GM18870 (cell line): ENCODE results near the gene ASF1B.
"Not testable (repeated sequence)": the region's sequence is repeated elsewhere in the genome, so short reads cannot be mapped to it uniquely, and the experiment has no call there.

Source experiments
- ATAC-seq: cut with Tn5 transposase; IDR thresholded peaks from one replicate; pipeline ENCODE4 v1.9.1; 2021; ENCODE audit warnings: moderate library complexity; ENCODE audit not compliant: unreplicated experiment

ASF1B gene

DNA sequence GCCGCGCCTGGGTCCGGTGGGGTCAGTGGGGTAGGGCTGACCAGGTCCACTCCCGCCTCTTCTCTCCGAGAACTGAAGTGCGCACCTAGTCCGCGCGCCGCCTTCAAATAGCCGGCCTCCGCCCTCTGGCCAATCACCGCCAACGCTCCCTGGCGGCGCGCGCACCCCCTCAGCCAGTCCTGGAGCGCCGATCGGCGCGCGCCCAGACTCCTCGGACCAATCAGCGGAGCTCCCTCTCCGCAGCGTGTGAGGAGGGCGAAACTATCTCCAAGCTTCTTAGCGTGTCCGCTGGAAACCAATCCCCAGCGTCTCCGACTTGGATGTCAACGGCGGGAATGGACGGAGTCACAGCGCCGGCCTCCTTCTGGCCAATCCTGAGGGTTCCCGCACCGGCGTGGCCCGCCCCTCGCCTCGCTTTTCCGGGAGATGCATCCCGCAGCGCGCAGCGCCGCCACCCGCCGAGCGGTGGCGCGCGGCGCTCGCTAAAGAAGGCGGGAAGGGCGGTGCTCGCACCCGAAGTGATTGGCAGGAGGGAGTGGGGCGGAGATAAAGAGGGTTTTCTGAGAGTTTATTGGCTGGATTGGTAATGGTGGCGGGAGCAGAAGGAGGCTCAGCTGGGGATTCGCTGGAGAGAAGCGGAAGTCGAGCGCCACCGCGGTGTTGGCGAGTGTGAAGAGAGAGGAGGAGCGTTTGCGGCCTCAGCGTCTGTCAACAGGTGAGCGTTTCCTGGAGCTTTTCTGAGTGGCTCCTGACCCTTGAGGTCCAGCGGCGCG lies at the start of gene ASF1B:
ASF1B (minus strand) TSS at position 81 of the 773 bp plus-strand sequence. CDS start 133 bp downstream, outside the sequence.
- ATAC-seq: peak; percentile 86

- not testable (repeated sequence) for ATAC-seq
Observed at GRCh38 chr19:14185691-14186090, 49.3 kb upstream of the ASF1B start.

GRCh38 chr19:14185158-14185557 lies 48.8 kb upstream of the ASF1B start:
- no peak for ATAC-seq

- no peak for ATAC-seq
Observed at GRCh38 chr19:14183741-14184350, 47.5 kb upstream of the ASF1B start.

DNA sequence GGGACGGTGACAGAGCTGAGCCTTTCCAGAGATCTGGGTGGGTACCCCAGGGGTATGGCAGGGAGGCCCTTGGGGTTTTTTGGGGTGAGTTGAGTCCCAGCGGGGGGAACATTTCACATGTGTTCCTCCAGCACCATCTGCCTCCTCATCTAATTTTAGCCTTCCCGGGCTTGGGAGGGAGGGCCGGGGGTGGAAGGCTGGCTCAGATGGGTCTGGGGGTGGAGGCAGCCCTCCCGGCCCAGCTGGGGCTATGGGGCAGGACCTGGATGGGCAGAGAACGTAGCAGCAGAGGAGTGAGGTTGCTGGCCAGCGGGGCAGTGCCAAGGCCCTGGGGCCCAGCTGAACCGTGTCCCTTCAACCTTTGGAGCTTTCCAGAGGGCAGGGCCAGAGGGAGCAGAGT lies 46.1 kb upstream of the ASF1B start:
- ATAC-seq: no peak

DNA sequence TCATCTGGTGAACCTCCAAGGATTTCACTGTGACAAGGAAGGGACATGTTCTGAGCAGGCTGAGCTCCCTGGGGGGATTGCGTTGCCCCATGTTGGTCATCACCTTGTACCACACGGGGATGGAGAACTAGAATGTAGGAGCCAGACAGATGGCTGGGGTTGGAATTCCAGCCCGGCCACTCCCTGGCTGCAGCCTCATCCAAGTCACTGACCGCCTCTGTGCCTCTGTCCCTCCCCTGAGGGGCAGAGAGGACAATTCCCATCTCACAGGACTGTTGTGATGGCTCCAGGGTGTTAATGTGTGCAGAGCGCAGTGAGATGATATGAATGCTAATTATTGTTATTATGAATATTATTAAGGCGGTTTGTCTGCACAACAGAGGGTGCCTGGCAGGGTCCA lies 45.5 kb upstream of the ASF1B start:
- no peak for ATAC-seq

DNA sequence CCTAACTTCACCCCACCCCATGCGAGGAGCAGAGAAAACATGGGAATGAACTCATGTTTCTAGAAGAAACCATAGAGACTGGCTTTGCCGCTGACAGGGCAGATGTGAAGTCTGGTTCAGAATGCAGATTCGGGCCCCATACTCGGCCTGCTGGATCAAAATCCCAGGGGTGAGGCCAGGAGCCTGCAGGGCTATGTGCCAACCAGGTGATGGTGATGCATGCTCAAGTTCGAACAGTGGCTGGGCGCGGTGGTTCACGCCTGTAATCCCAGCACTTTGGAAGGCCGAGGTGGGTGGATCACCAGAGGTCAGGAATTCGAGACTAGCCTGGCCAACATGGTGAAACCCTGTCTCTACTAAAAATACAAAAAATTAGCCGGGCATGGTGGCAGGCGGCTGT lies 44.8 kb upstream of the ASF1B start:
- ATAC-seq: not testable (repeated sequence)

DNA sequence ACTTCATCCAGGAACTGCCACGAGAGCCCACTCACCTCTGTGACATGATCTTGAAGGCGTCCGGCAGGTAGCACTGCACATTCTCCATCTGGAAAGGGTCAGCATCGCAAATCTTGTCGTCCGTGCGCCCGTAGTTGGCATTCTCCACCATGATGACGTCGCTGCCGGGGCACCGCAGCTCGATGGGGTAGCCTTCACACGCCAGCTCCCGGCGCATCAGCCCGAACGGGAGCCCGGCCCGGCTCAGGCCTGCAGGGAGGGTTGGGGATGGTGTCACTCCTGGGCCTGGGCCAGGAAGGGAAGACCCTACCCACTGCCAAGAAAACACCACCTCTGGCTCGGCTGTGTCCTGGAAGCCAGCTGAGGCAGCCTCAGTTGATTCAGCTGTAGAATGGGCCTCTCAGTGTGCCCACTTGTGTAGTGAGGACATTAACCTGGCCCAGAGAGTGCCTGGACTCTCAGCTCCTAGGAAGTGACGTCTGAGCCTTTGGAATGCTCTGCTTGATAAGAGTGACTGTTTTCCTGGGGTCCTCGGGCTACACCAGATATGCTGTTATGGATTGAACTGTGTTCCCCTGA lies 41.2 kb upstream of the ASF1B start:
- no peak for ATAC-seq

DNA sequence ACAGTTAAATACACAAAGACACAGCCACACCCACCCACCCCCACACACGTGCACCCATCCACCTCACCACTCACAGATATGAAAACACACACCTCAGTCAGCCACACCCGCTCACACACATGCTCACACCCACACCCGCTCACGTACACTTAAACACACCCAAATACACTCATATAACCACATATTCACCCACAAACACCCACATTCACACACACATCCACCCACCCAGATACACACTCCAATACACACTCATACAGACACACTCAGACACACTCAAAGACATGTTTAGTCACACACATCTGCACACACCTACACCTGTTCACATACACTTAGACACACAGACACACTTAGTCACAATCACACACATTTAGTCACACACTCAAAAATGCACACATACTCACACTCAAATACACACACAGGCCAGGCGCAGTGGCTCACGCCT lies 39.0 kb upstream of the ASF1B start:
- ATAC-seq: no peak

DNA sequence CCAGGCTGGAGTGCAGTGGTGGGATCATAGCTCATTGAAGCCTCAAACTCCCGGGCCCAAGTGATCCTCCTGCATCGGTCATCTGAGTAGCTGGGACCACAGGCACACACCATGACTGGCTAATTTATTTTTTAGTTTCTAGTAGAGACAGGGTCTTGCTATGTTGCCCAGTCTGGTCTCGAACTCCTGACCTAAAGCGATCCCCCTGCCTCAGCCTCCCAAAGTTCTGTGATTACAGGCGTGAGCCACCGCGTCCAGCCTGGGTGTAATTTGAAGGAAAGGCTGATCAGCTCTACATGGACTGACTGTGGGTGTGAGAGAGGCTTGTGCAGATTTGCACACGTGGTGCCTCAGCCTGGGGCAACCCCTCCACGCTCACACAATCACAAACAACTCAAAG lies 38.5 kb upstream of the ASF1B start:
- no peak for ATAC-seq

DNA sequence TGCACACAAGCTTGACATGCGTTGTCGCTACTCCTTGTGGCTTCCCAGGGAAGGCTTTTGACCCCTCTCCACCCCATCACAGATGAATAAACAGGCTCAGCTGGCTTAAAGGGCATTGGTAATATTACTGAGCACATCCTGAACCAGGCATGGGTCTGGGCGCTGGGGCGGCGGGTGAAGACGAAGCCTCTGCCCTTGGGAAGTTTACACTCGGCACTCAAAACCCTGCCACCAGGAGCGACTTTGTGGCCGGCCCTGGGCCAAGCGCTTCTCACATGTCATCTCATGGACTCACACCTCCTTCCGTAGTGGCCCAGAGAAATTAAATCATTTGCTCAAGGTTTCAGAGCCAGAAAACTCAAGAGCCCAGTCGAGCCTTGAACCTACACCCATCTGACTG lies 32.6 kb upstream of the ASF1B start:
- no peak for ATAC-seq

GRCh38 chr19:14168259-14168972 lies 32.0 kb upstream of the ASF1B start:
- no peak for ATAC-seq

DNA sequence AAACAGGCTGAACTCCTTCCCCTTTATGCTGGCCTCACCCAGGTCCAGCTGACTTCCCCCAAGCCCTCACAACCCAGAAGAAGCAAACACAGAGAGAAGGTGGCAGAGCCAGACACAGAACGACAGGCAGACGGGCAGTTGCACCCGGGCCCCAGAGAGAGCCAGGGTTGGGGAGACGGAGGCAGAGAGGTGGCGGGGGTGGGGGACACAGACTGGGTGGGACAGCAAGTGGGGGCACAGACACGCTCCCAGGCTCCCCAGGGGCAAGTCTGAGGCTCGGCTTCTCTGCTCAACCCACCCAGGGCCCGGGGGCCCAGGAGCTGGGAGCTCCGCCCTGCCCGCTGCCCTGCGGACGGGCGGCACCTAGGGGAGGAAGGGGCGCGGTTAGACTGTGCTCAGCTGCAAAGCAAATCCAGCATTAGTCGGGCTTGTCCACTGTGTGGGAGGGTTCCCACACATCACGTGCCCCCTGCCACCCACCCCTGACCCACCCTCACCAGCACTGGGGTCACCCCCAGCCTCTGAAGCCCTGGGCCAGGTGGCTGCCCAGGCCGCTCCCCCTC lies 31.3 kb upstream of the ASF1B start:
- ATAC-seq: no peak

DNA sequence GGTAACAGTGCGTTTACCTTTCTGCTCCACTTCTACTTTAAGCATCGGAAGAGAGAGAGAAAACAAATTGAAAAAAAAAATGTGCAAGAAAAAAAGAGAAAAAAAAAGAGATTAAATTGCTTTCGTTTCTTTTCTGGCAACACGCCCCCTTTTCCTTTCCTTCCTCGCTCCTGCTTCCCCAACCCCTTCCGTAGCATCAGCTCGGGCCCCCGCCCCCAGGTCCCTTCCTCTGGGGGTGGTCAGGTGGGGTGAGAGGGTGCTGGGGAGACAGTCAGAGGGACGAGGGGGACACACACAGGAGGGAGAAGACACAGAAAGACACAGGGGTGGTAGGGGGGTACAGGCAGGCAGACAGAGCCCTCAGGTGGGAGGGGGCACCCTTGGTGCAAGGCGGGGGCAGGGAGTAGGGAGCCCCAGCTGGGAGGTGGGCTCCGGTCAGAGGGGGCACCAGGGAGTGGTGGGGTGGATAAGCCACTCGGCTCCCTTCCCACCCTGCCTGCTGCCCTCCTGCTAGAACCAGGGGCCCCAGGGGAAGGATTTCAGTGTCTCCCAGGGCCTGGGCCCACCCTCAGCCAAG lies 30.7 kb upstream of the ASF1B start:
- no peak for ATAC-seq

DNA sequence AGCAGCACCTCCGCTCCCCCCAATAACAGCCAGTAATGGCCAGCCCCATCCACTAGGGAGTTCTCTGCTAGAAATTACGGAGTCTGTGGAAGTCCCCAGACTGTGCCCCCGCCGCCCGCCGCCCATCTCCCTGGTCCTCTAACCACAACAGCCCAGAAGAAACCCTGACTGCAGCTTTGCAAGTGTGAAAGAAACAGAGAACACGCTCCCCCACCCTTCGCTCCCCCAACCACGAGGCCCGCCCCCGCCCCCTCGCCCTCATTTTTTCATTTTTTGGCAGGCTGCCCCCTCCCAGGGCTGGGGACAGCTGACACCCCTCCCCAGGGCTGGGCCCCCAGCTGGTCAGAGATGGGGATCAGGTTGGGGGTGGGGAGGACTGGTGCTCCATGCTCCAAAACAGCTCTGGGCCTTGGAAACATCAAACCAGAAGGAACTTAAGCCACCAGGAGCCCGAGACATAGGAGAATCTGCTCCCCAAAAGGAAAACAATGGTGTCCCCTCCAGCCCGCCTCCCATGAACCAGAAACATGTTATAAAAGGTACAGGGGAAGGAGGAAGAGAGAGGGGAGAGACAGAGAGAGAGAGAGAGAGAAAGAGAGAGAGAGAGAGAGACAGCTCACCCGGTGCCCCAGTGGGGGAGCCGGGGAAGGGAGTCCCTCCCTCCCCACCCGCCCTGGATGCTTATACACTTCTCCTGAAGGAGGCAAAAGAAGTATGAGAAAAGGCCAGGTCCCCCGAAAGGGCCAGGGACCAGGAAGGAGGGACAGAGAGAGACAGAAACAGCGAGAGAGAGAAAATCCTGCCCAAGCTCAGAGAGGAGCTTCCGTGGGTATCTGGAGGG lies 29.8 kb upstream of the ASF1B start:
- no peak for ATAC-seq

GRCh38 chr19:14164724-14165493 lies 28.5 kb upstream of the ASF1B start:
- ATAC-seq: no peak

DNA sequence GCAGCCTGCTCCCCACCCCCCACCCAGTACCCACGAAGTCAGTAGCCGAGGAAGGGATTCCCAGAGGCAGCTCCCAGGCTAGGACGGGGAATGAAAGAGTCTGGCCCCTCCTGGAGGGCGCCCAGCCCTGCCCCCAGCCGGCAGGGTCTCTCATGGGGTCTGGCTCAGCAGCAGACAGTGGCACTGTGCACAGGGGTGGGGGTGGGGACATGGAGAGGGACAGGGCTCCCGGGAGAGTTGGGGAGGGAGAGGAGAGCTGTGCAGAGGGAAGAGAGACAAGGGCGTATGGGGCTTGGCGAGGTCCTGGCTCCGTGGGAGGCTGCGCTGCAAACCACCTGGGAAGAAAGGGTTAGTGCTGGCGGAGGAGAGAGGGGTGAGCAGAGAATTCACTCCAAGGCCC lies 27.7 kb upstream of the ASF1B start:
- ATAC-seq: no peak

GRCh38 chr19:14162871-14163297 lies 26.5 kb upstream of the ASF1B start:
- no peak for ATAC-seq

GRCh38 chr19:14161305-14161704 lies 24.9 kb upstream of the ASF1B start:
- ATAC-seq: no peak
